Mesothelial cell of epicardium (in vitro differentiated cells): ENCODE data around the gene R3HDM1. TPM values are rescaled to one million over a fixed set of nuclear protein-coding genes. Genes with fewer than 3 reads are reported as not detected.
"Not testable (repeated sequence)": the region's sequence is repeated elsewhere in the genome, so short reads cannot be mapped to it uniquely, and the experiment has no call there.

Experiments used
- DNase-seq, 2 experiments: peaks; one replicate each; pipeline ENCODE4 v3.0.0; 2021; ENCODE audit warnings: low spot score in 2 of 2; ENCODE audit not compliant: unreplicated experiment in 2 of 2
- H3K27ac Mint-ChIP-seq: 2 replicates; pipeline ENCODE4 v1.8.0; 2021; ENCODE audit warnings: mixed read lengths
- H3K27me3 Mint-ChIP-seq: 2 replicates; pipeline ENCODE4 v1.8.0; 2021; ENCODE audit warnings: low read depth, mixed read lengths
- H3K36me3 Mint-ChIP-seq: 2 replicates; pipeline ENCODE4 v1.8.0; 2021; ENCODE audit warnings: mixed read lengths
- H3K4me1 Mint-ChIP-seq: 2 replicates; pipeline ENCODE4 v1.8.0; 2021; ENCODE audit warnings: mixed read lengths
- H3K4me3 Mint-ChIP-seq: 2 replicates; pipeline ENCODE4 v1.8.0; 2021; ENCODE audit warnings: mild to moderate bottlenecking, moderate library complexity, mixed read lengths
- H3K9me3 Mint-ChIP-seq: 2 replicates; pipeline ENCODE4 v1.8.0; 2021; ENCODE audit warnings: mixed read lengths
- total RNA-seq: library from RNA; stranded (reverse); gene quantifications from 3 replicates; pipeline ENCODE4 v1.2.1, GENCODE V29; 2021
- TF ChIP-seq, protein P1 (sequence below): fragments of 200-600 bp; sonication (generic); IDR thresholded peaks from one replicate; pipeline ENCODE4 v1.5.0; 2021; ENCODE audit warnings: antibody characterized with exemption; ENCODE audit not compliant: unreplicated experiment

Gene R3HDM1
- total RNA-seq, 1 donor from 2014 or later, result 41.7 TPM

DNA sequence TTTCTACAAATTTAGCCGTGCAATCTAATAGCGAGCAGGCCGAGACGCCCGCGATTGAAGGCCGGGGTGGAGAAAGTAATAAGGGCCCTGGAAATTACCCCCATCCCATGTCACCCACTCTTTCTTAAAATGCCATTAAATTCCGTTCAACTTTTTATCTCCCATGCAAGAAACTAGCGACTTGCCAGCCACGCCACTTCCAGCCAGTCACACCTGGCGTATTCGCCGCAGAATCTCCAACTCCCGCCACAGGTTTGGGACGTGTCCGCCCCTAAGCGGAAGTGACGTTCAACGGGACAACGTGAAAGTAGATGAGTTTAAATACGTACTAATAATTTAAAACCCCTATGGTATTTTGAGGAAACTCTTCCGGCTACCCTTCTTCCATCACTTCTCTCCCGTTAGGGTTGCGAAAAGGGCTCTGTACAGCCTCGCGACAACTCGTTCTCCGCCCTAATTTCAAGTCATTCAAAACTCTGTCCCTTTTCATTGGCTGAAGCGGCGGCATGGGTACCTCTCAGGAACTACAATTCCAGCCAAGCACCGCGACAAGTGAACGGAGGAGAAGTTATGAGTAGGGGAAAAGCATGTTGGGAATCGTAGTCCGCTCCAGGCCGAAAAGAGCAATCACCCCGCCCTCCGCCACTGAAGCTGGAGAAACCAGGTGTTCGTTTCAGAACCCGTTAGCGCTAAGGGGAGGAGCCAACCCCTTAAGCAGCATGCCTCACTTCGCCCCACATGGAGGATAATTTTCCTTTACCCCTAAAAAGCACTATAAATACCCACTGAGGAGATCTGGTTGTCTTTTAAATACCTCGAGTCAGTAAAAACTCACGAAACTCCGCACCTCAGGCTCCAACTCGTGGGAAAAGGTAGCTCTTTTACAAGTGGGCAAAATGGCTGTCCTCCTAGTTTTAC, 712 bp upstream of the R3HDM1 start, which contains the start of gene ZRANB3:
Gene ZRANB3 (minus strand): TSS at position 906 of the 918 bp plus-strand sequence.
- H3K27ac Mint-ChIP-seq, result no peak within 1 kb of the TSS

DNA sequence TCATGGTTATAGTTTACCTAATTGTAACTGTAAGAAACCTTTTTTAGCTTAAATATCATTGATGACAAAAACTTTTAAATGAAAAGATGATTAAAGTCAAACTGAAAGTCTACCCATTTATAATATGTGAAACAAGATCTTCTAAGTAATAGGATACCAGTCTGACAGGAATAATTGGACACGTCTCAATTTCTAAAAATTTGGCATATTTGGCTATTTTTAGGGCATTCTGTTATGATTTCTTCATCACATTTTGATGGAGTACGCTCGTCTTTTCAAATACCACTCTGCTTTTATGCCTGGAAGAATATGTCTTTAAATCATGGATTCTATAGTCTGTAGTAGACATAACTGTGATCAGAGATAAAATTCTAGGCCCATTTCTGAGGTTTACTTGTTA, 1.3 kb downstream of the R3HDM1 start:
- H3K27ac Mint-ChIP-seq, result peak overlapping the region; percentile 81
- TF ChIP-seq, protein P1, sequence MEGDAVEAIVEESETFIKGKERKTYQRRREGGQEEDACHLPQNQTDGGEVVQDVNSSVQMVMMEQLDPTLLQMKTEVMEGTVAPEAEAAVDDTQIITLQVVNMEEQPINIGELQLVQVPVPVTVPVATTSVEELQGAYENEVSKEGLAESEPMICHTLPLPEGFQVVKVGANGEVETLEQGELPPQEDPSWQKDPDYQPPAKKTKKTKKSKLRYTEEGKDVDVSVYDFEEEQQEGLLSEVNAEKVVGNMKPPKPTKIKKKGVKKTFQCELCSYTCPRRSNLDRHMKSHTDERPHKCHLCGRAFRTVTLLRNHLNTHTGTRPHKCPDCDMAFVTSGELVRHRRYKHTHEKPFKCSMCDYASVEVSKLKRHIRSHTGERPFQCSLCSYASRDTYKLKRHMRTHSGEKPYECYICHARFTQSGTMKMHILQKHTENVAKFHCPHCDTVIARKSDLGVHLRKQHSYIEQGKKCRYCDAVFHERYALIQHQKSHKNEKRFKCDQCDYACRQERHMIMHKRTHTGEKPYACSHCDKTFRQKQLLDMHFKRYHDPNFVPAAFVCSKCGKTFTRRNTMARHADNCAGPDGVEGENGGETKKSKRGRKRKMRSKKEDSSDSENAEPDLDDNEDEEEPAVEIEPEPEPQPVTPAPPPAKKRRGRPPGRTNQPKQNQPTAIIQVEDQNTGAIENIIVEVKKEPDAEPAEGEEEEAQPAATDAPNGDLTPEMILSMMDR, result no peak
- H3K36me3 Mint-ChIP-seq, result peaks cover 2% of the 10 kb centered on the region

More for the DNA sequence above, 712 bp upstream of the R3HDM1 start, which contains the start of gene ZRANB3:
- Mint-ChIP-seq H3K4me3 (no peak within 1 kb of the TSS), H3K9me3 (no peaks in the 10 kb centered on the region), H3K36me3 (peaks cover 3% of the 10 kb centered on the region), H3K27me3 (no peaks in the 10 kb centered on the region), H3K4me1 (peaks cover 20% of the 10 kb centered on the region)
- TF ChIP-seq, protein P1, result no peak
- DNase-seq, result peak; percentile 83 to 90

DNA sequence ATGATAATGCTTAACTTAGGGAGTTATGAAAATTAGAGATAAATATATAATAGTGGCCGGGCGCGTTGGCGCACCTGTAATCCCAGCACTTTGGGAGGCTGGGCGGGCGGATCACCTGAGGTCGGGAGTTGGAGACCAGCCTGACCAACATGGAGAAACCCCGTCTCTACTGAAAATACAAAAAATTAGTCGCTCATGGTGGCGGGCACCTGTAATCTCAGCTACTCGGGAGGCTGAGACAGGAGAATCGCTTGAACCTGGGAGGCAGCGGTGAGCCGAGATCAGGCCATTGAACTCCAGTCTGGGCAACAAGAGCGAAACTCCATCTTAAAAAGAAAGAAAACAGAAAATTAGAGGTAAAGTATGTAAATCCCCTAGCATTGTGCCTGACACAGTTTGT, 2.3 kb downstream of the R3HDM1 start:
- not testable (repeated sequence) for H3K9me3 Mint-ChIP-seq, H3K27me3 Mint-ChIP-seq, H3K4me3 Mint-ChIP-seq, H3K27ac Mint-ChIP-seq, DNase-seq, H3K36me3 Mint-ChIP-seq
- peaks cover 18% of the 10 kb centered on the region for H3K4me1 Mint-ChIP-seq

More for the DNA sequence above, 1.3 kb downstream of the R3HDM1 start:
- H3K27me3 Mint-ChIP-seq, result no peaks in the 10 kb centered on the region
- no peak overlapping the region for H3K4me3 Mint-ChIP-seq
- DNase-seq, result no peak
- H3K4me1 Mint-ChIP-seq, result peaks cover 20% of the 10 kb centered on the region
- H3K9me3 Mint-ChIP-seq, result no peaks in the 10 kb centered on the region

DNA sequence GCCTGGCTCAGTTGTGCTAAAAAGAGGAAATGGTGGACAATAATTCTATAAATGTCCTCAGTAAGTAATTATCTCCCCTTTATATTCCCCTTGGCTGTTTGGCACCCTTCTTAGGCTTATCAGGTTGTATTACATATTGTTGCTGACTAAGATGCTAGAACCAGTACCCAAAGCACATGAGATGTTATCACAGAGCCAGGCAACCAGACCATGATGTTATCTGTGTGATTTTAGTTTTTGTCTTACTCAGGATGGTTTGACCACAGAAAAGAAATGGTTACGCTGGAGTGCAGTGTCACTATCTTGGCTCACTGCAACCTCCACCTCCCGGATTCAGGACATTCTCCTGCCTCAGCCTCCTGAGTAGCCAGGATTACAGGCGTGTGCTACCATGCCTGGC, 15.2 kb downstream of the R3HDM1 start:
- H3K27ac Mint-ChIP-seq, result no peak overlapping the region

DNA sequence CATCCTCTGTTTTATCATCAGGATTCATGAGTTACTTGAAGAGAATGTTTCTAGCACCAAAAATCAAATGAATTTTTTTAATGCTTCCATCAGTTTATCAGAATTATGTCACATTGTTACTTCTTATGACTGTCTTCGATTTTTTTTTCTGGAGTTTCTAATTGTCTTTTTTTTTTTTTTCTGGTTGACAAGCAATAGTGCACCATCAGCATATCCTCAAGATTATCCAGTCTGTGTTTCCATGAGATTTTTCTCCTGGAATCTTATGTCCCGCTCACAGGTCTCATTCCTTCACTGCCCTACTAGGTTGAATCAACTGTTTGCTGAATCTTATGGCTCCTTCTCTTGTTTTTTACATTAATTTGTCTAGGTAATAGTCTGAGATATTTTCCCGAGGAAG, 16.0 kb downstream of the R3HDM1 start:
- no peak overlapping the region for H3K4me3 Mint-ChIP-seq
- DNase-seq, result no peak
- peaks cover 6% of the 10 kb centered on the region for H3K9me3 Mint-ChIP-seq
- peaks cover 5% of the 10 kb centered on the region for H3K36me3 Mint-ChIP-seq
- no peak overlapping the region for H3K27ac Mint-ChIP-seq
- TF ChIP-seq, protein P1, result no peak
- no peaks in the 10 kb centered on the region for H3K27me3 Mint-ChIP-seq
- H3K4me1 Mint-ChIP-seq, result peaks cover 3% of the 10 kb centered on the region

More for the DNA sequence above, 15.2 kb downstream of the R3HDM1 start:
- DNase-seq, result no peak
- Mint-ChIP-seq H3K36me3 (peaks cover 5% of the 10 kb centered on the region), H3K9me3 (peaks cover 6% of the 10 kb centered on the region), H3K4me1 (peaks cover 3% of the 10 kb centered on the region), H3K4me3 (no peak overlapping the region), H3K27me3 (no peaks in the 10 kb centered on the region)
- TF ChIP-seq, protein P1, result no peak

DNA sequence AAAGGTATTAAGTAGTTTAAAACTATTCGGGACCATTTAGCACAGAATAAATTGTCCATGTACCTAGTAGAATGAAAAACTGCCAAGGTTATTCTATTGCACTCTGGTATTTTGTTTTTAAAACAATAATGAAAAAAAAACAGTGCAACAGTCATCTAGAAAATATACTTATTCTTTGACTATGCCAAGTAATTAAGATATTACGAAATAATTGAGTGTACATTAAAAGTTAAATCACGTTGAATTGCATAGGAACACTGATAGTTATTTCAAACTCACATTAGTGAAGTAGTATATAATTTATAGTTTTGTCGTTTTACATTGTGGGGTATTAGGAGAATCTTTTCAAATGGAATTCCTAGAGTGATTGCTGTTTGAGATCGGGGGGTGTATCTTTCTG, 20.1 kb downstream of the R3HDM1 start:
- peaks cover 15% of the 10 kb centered on the region for H3K9me3 Mint-ChIP-seq
- H3K27ac Mint-ChIP-seq, result no peak overlapping the region
- TF ChIP-seq, protein P1, result no peak
- no peaks in the 10 kb centered on the region for H3K4me1 Mint-ChIP-seq
- no peaks in the 10 kb centered on the region for H3K27me3 Mint-ChIP-seq
- no peak for DNase-seq
- H3K36me3 Mint-ChIP-seq, result peaks cover 15% of the 10 kb centered on the region
- no peak overlapping the region for H3K4me3 Mint-ChIP-seq
